HEK293 (cell line): ENCODE measurements around the gene PLCZ1.

Source experiments
- CTCF ChIA-PET: fragments of 350-600 bp; formaldehyde crosslinking; extraction: SDS; loops from one replicate; lab custom pipeline; 2021; ENCODE audit warnings: antibody characterized with exemption; lab: Yijun Ruan, JAX
- POLR2A ChIA-PET: fragments of 300-600 bp; formaldehyde crosslinking; extraction: SDS; loops from one replicate; lab custom pipeline; 2020; ENCODE audit warnings: antibody characterized with exemption, inconsistent platforms; lab: Yijun Ruan, JAX
- H3K27ac ChIP-seq: fragments of 200-500 bp; sonication (Bioruptor generic); 2 replicates; pipeline ENCODE4 v1.5.1; 2014; ENCODE audit warnings: low read depth, low read length, control low read depth, inconsistent platforms; ENCODE audit errors: extremely low read depth
- H3K36me3 ChIP-seq, 2 experiments: fragments of 200-500 bp in 1 of 2; sonication (Bioruptor generic) in 1 of 2; 1 replicate in 1 of 2; 2 replicates in 1 of 2; pipeline ENCODE4 v1.5.1; 2014 to 2017; ENCODE audit warnings: inconsistent platforms in 2 of 2, low read length in 2 of 2; ENCODE audit not compliant: control insufficient read depth in 2 of 2, insufficient read depth in 1 of 2
- H3K4me1 ChIP-seq: fragments of 200-500 bp; sonication (Bioruptor generic); 2 replicates; pipeline ENCODE4 v1.5.1; 2014; ENCODE audit warnings: mild to moderate bottlenecking, low read length, inconsistent platforms; ENCODE audit not compliant: control insufficient read depth, insufficient read depth
- H3K4me3 ChIP-seq: 2 replicates; pipeline ENCODE4 v1.5.1; 2011; ENCODE audit warnings: low read depth, mild to moderate bottlenecking, control low read depth, low read length, moderate library complexity
- H3K9me3 ChIP-seq: fragments of 200-500 bp; sonication (Bioruptor generic); 2 replicates; pipeline ENCODE4 v1.5.1; 2014; ENCODE audit warnings: low read depth, low read length, inconsistent platforms; ENCODE audit not compliant: control insufficient read depth, insufficient read depth
- FEZF1 ChIP-seq: fragments of 450-650 bp; formaldehyde crosslinking; IDR thresholded peaks from 2 replicates; pipeline ENCODE4 v1.5.1; 2016; ENCODE audit warnings: missing biosample characterization, missing genetic modification characterization
- HIC1 ChIP-seq: fragments of 450-650 bp; formaldehyde crosslinking; IDR thresholded peaks from 2 replicates; pipeline ENCODE4 v1.5.1; 2016; ENCODE audit warnings: missing biosample characterization, missing genetic modification characterization
- IKZF3 ChIP-seq: fragments of 450-650 bp; IDR thresholded peaks from 2 replicates; pipeline ENCODE4 v1.5.0; 2018; ENCODE audit warnings: missing biosample characterization, mild to moderate bottlenecking, missing genetic modification characterization, moderate library complexity
- KLF9 ChIP-seq: fragments of 450-650 bp; formaldehyde crosslinking; IDR thresholded peaks from 2 replicates; pipeline ENCODE4 v1.5.1; 2016; ENCODE audit warnings: missing biosample characterization, missing genetic modification characterization, low read depth
- OSR2 ChIP-seq: fragments of 450-650 bp; formaldehyde crosslinking; IDR thresholded peaks from 2 replicates; pipeline ENCODE4 v1.5.1; 2016; ENCODE audit warnings: missing biosample characterization, missing genetic modification characterization
- REST ChIP-seq: fragments of 450-650 bp; formaldehyde crosslinking; IDR thresholded peaks from 2 replicates; pipeline ENCODE4 v1.5.1; 2016; ENCODE audit warnings: missing biosample characterization, missing genetic modification characterization
- SALL2 ChIP-seq: fragments of 450-650 bp; formaldehyde crosslinking; IDR thresholded peaks from 2 replicates; pipeline ENCODE4 v1.5.0; 2017; ENCODE audit warnings: missing biosample characterization, mild to moderate bottlenecking, missing genetic modification characterization, borderline replicate concordance
- SETDB1 ChIP-seq: IDR thresholded peaks from one replicate; pipeline ENCODE4 v1.6.1; 2017; ENCODE audit warnings: mild to moderate bottlenecking, low read length, moderate library complexity, mixed read lengths; ENCODE audit not compliant: insufficient read length
- ZBTB1 ChIP-seq: fragments of 450-650 bp; formaldehyde crosslinking; IDR thresholded peaks from 2 replicates; pipeline ENCODE4 v1.5.1; 2016; ENCODE audit warnings: missing biosample characterization, missing genetic modification characterization
- ZNF10 ChIP-seq: fragments of 450-650 bp; formaldehyde crosslinking; IDR thresholded peaks from 2 replicates; pipeline ENCODE4 v1.5.1; 2017; ENCODE audit warnings: missing biosample characterization, missing genetic modification characterization
- ZNF18 ChIP-seq: fragments of 450-650 bp; formaldehyde crosslinking; IDR thresholded peaks from 2 replicates; pipeline ENCODE4 v1.5.1; 2016; ENCODE audit warnings: missing biosample characterization, missing genetic modification characterization
- ZNF2 ChIP-seq: fragments of 450-650 bp; formaldehyde crosslinking; IDR thresholded peaks from 2 replicates; pipeline ENCODE4 v1.5.1; 2016; ENCODE audit warnings: missing biosample characterization, missing genetic modification characterization
- ZNF248 ChIP-seq: fragments of 450-650 bp; formaldehyde crosslinking; IDR thresholded peaks from 2 replicates; pipeline ENCODE4 v1.5.1; 2017; ENCODE audit warnings: missing biosample characterization, missing genetic modification characterization
- ZNF324 ChIP-seq: fragments of 450-650 bp; formaldehyde crosslinking; IDR thresholded peaks from 2 replicates; pipeline ENCODE4 v1.5.1; 2016; ENCODE audit warnings: missing biosample characterization, missing genetic modification characterization
- ZNF362 ChIP-seq: fragments of 450-650 bp; formaldehyde crosslinking; IDR thresholded peaks from 2 replicates; pipeline ENCODE4 v1.5.1; 2016; ENCODE audit warnings: missing biosample characterization, missing genetic modification characterization
- ZNF510 ChIP-seq: fragments of 450-650 bp; formaldehyde crosslinking; IDR thresholded peaks from 2 replicates; pipeline ENCODE4 v1.5.1; 2018; ENCODE audit warnings: mild to moderate bottlenecking, missing genetic modification characterization, missing biosample characterization; ENCODE audit not compliant: insufficient replicate concordance
- ZNF704 ChIP-seq: fragments of 450-650 bp; formaldehyde crosslinking; IDR thresholded peaks from 2 replicates; pipeline ENCODE4 v1.5.1; 2016; ENCODE audit warnings: missing biosample characterization, missing genetic modification characterization
- ZNF776 ChIP-seq: fragments of 450-650 bp; formaldehyde crosslinking; IDR thresholded peaks from 2 replicates; pipeline ENCODE4 v1.5.0; 2017; ENCODE audit warnings: missing biosample characterization, missing genetic modification characterization, borderline replicate concordance
- TF ChIP-seq, protein P1 (sequence below): fragments of 450-650 bp; formaldehyde crosslinking; IDR thresholded peaks from 2 replicates; pipeline ENCODE4 v1.5.1; 2016; ENCODE audit warnings: missing biosample characterization, missing genetic modification characterization
- TF ChIP-seq, protein P2 (sequence below): fragments of 450-650 bp; formaldehyde crosslinking; IDR thresholded peaks from 2 replicates; pipeline ENCODE4 v1.5.1; 2017; ENCODE audit warnings: missing biosample characterization, missing genetic modification characterization

Gene PLCZ1

GRCh38 chr12:18643681-18644080 is 94.1 kb downstream of the PLCZ1 start (continued):
- TF ChIP-seq ZNF776 (no peak), IKZF3 (tag by site-specific recombination) (no peak)
- TF ChIP-seq, all 188 proteins: peak for 0

GRCh38 chr12:18640321-18640955 is 97.4 kb downstream of the PLCZ1 start:
- no peak for TF ChIP-seq ZNF248 (tag by site-specific recombination)
- no peak for TF ChIP-seq ZNF324 (tag by site-specific recombination)
- TF ChIP-seq ZNF362 (tag by site-specific recombination) = no peak
- TF ChIP-seq ZBTB1 (tag by site-specific recombination) = no peak
- no peak for TF ChIP-seq OSR2 (tag by site-specific recombination)
- no peak for TF ChIP-seq ZNF18 (tag by site-specific recombination)
- TF ChIP-seq, protein P1, sequence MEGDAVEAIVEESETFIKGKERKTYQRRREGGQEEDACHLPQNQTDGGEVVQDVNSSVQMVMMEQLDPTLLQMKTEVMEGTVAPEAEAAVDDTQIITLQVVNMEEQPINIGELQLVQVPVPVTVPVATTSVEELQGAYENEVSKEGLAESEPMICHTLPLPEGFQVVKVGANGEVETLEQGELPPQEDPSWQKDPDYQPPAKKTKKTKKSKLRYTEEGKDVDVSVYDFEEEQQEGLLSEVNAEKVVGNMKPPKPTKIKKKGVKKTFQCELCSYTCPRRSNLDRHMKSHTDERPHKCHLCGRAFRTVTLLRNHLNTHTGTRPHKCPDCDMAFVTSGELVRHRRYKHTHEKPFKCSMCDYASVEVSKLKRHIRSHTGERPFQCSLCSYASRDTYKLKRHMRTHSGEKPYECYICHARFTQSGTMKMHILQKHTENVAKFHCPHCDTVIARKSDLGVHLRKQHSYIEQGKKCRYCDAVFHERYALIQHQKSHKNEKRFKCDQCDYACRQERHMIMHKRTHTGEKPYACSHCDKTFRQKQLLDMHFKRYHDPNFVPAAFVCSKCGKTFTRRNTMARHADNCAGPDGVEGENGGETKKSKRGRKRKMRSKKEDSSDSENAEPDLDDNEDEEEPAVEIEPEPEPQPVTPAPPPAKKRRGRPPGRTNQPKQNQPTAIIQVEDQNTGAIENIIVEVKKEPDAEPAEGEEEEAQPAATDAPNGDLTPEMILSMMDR = no peak
- TF ChIP-seq ZNF704 (tag by site-specific recombination) = no peak
- TF ChIP-seq FEZF1 (tag by site-specific recombination) = no peak
- no peak for TF ChIP-seq HIC1 (tag by site-specific recombination)
- TF ChIP-seq KLF9 (tag by site-specific recombination) = no peak
- TF ChIP-seq ZNF2 (tag by site-specific recombination) = no peak
- no peak for TF ChIP-seq SETDB1
- TF ChIP-seq REST (tag by site-specific recombination) = no peak
- TF ChIP-seq ZNF510 = no peak
- no peak for TF ChIP-seq ZNF10
- TF ChIP-seq SALL2 (tag by site-specific recombination) = no peak
- TF ChIP-seq, protein P2, sequence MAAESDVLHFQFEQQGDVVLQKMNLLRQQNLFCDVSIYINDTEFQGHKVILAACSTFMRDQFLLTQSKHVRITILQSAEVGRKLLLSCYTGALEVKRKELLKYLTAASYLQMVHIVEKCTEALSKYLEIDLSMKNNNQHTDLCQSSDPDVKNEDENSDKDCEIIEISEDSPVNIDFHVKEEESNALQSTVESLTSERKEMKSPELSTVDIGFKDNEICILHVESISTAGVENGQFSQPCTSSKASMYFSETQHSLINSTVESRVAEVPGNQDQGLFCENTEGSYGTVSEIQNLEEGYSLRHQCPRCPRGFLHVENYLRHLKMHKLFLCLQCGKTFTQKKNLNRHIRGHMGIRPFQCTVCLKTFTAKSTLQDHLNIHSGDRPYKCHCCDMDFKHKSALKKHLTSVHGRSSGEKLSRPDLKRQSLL (tag by site-specific recombination) = no peak
- TF ChIP-seq, all 188 proteins: peak for 0
- Histone ChIP-seq H3K36me3 (no peaks in the 10 kb centered on the region), H3K4me1 (no peaks in the 10 kb centered on the region), H3K27ac (no peak overlapping the region), H3K4me3 (no peak overlapping the region), H3K9me3 (no peaks in the 10 kb centered on the region)
- CTCF ChIA-PET = interaction anchor here (0.7 to 1.1 kb wide), 4 partner anchors 60 to 1356 kb away, joined by 3 to 5 read pairs (median 4); no protein-coding TSS in a partner anchor
- POLR2A ChIA-PET = no interaction called here
